Right forelimb (tissue), 1 donor: Measurements from ENCODE around the gene PDE6H.

ENCODE experiments used
- DNase-seq: peaks from one replicate; pipeline ENCODE4 v3.0.0-alpha.2; 2018

The PDE6H gene

GRCh38 chr12:14976658-14977057 lies 3.8 kb downstream of the PDE6H start:
- no peak for DNase-seq

DNA sequence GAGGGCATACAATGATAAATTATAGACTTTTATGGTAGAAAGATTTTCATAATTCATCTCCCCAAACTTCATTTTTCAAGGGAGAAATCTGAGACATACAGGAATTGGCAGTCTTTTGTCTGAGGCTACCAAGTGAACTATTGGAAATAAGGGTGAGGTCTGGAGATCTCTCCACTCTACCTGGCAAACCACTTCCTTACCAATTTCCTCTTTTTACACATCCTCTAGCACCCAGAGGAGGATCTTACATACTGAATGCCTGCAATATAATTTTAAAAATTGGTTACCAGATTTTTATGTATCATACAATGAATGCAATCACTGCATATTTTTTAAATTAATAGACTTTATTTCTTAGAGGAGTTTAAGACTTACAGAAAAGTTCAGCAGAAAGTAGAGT lies 6.6 kb downstream of the PDE6H start:
- no peak for DNase-seq

DNA sequence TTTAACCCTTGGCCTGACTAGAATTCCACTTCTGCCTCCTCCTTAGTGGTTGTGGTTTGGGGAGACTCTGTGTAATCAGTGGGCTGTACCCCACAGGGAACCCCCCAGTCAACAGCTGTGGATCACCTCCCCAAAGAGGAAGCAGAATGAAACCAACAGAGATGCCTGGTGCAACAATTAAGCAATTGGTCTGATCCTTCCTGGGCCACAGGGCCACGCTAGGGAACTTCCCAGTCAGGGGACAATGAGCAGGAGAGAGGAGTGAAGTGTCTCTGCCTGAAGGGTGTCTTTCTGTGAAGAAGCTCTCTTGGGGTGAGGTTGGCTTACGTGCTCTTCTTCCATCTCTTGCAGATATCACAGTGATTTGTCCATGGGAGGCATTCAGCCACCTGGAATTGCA lies 8.2 kb downstream of the PDE6H start:
- DNase-seq: no peak

- no peak for DNase-seq
Observed at GRCh38 chr12:14982562-14982961, 9.7 kb downstream of the PDE6H start.

DNA sequence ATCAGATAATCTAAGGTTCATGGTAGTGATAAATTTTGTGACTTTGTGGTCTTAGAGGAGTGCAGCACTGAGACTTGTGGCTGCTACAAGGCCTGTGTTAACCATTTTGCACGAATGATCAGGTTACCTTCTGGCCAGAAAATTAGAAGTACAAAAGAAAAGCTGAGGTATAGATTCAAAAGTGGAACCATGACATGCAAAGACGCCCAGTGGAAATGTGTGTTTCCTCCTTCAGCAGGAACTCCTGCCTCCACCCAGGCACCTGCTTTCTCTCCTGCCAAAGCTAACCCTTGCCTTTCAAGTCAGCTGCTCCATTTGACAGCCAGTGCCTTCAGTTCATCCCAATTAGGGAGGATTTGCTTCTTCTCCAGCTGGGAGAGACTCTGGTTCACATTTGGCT lies 10.1 kb downstream of the PDE6H start:
- no peak for DNase-seq

GRCh38 chr12:14984036-14984435 lies 11.2 kb downstream of the PDE6H start:
- DNase-seq: no peak

GRCh38 chr12:14984766-14985285 lies 12.0 kb downstream of the PDE6H start:
- DNase-seq: no peak

GRCh38 chr12:14986449-14986848 lies 13.6 kb downstream of the PDE6H start:
- DNase-seq: no peak

DNA sequence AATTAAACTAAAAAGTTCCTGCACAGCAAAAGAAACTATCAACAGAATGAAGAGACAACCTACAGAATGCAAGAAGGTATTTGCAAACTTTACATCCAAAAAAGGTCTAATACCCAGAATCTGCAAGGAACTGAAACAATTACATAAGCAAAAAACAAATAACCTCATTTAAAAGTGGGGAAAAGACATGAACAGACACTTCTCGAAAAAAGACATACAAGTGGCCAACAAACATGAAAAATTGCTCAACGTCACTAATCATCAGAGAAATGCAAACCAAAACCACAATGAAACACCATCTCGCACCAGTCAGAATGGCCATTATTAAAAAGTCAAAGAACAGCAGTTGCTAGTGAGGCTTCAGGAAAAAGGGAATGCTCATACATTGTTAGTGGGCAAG lies 15.2 kb downstream of the PDE6H start:
- DNase-seq: no peak

DNA sequence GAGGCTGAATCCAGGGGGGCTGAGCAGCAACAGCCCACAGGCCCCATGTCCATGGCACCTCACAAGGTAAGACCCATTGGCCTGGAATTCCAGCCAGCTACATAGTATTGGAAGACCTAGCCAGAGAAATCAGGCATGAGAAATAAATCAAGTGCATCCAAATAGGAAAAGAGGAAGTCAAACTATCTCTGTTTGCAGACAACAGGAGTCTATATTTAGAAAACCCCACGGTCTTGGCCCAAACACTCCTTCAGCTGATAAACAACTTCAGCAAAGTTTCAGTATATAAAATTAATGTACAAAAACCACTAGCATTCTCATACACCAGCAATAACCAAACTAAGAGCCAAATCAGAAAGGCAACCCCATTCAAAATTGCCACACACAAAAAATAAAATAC lies 16.9 kb downstream of the PDE6H start:
- no peak for DNase-seq

- no peak for DNase-seq
Observed at GRCh38 chr12:14991069-14991468, 18.2 kb downstream of the PDE6H start.

GRCh38 chr12:14992673-14993072 lies 19.8 kb downstream of the PDE6H start:
- no peak for DNase-seq

GRCh38 chr12:14993117-14993516 lies 20.3 kb downstream of the PDE6H start:
- no peak for DNase-seq

DNA sequence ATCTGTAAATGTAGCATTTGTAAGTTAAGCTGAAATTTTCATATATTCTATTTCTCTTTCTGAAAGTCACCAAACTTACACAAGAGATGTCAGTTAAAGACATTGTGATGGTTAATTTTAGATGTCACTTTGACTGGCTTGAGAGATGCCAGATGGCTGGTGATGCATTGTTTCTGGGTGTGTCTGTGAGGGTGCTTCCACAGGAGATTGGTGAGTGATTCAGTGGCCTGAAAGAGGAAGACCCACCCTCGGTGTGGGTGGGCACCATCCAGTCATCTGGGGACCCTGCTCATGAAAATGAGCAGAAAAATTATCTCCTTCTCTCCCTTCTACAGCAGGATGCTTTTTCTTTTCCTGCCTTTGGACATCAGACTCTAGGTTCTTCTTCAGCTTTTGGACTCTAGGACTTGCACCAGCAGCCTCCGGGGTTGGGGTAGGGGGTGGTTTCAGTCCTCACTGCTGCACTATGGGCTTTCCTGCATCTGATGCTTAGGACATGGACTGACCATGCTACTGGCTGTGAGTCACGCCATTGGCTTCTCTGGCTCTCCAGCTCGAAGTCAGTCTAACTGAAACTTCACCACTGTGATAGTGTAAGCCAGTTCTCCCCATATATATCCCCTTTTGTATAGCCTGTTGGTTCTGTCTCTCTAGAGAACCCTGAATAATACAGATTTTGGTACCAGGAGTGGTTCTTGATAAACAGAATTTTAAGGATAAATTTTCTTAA lies 20.9 kb downstream of the PDE6H start:
- DNase-seq: no peak

DNA sequence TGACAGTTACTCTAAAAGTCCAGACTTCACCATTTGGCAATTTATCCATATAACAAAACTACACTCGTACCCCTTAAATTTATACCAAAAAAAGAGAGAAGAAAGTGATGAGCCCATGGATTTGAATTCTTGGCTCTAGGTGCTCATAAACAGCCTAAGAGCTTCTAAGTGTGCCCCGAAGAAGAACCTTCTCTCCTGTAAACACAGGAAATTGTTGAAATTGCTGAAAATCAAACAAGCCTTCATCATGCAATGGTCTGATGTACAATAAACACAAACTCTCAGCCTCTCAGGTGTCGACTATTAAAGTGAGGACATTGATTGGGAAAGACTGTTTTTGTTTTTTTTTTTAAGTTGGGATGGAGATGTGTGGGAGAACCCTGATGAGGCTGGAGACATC lies 21.8 kb downstream of the PDE6H start:
- DNase-seq: no peak

- DNase-seq: no peak
Observed at GRCh38 chr12:14995583-14996425, 23.0 kb downstream of the PDE6H start.

DNA sequence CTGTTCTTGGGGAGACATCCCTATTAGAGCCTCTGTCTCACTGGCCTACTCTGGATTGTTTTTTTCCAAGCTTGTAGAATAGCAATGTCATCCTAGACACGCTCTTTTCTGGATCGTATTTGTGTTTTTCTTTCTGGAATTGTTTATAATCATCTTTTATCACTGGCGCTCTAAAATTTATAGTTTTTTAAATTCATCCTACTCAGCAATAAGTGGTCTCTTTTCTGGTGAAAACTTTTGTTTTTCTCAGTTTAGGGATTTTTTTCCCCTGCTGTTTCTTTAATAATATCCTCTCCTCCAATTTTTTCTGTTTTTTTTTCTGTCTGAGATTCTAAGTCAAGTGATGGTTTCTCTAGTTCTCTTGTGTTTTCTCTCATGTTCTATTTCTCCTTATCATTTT lies 25.2 kb downstream of the PDE6H start:
- no peak for DNase-seq

DNA sequence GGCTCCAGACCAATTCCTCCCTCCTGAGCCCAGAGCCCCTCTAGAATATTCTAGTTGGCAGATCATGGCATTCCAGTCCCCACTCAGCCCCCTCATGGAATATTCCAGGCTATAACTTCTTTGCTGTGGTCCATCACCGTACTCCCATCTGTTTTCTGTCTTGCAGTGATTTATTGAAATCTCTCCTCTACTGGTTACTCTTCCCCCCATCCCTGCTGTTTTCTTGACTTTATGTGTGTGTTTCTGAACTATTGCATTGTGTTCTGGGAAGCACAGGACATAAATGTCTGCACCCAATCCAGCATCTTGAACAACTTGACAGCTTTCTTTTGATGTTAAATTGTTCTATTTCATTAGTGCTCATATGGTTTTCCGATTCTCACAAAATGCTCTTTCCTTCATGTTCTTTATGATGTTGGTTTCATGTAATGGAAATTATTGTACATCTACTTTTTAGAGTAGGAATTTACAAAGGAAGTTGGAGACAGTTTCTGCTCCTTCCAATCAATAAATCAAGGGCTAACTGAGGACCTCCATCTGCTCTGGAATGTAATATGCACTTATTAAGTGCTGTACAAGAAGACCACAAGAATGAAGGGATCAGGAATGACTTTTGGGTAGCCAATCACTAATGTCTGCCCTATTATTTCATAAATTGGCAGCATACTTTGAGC lies 26.3 kb downstream of the PDE6H start:
- no peak for DNase-seq

DNA sequence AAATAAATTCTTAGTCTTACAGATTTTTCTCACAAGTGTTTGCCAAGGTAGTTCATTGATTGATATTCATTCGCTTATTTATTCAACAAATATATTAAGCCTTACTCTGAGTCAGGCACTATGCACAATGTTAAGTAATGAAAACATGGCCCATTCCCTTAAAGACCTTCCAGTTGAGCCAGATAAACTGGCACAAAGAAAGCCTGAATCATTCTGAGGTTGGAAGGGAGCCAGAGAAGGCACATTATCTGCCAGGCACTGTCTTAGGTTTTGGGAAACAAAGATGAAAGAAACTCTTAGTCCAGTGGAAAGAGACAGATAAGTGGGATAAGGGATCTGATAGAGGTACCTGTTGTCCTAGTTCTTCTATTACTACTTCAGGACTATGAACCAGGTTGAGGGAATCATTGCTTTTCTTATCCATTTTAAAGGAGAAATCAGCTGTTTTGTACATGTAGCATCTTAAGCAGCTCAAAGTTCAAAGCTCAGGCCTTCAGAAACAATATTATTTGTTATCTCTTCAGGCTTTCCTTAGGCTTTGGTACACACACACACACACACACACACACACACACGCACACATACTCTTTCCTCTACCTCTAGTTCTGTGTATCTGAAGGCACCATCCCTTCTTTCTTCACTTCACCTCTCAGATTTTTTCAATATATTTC lies 27.0 kb downstream of the PDE6H start:
- DNase-seq: no peak

DNA sequence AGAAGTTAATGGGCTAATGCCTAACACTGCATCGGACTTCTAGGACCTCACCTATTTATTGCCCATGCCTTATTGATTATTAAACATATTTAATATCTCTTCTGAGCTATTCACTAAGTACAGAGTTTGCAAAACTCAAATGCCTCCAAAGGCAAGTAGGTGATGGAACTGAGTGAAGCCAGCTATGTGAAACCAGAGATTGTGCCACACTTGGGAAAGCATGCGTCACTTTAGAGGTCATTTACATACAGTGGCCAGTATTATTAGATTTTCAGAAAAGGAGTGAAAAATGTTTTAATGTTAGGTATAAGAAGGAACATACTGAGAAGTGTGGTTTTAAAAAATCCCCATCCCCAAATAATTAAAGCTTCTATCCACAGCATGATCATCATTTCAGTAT lies 27.7 kb downstream of the PDE6H start:
- DNase-seq: no peak

- DNase-seq: peak; percentile 75
Observed at GRCh38 chr12:15001733-15002382, 29.0 kb downstream of the PDE6H start.

DNA sequence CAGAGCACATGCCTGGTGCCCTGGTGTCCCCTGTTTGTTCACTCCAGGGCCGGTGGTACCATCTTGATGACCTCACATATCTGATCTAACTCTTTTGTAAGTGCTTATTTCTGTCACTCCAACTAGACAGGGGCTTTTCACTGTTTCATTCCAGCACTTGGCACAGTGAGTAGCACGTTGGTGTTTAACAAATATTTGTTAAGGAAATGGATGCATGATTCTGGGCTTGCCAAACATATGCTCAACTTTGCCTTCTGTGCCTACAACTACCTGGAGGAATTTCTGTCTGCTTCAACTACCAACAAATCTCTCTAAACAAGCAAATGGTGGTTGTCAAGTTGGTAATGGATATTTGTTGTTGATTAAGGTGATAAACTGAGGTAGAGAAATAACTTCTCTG lies 31.6 kb downstream of the PDE6H start:
- DNase-seq: no peak

DNA sequence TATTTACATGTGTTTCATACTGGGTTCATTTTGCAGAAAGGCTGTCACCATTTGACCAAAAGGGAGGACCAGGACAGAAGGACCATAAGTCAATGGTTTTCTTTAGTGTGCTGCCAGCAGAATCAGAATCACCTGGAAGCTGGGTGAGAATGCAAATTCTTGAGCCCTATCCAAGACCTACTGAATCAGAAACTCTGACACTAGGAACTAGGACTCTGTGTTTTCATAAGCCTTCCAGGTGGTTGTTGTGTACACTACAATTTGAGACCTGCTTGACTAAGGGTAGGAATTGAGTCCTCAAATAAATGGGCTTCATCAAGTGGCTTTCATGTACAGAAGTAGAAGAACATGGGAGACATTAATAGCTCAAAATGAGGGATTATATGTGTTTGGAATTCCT lies 32.2 kb downstream of the PDE6H start:
- no peak for DNase-seq
